Endothelial cell of umbilical vein (primary cell): Measurements from ENCODE around the gene TMPRSS12.

ENCODE experiments used
- GATA2 ChIP-seq: IDR thresholded peaks from 2 replicates; pipeline ENCODE4 v1.7.0; 2011; ENCODE audit warnings: low read depth, mild to moderate bottlenecking, moderate library complexity, mixed read lengths, low read length; ENCODE audit not compliant: insufficient read length, insufficient read depth
- MAX ChIP-seq: IDR thresholded peaks from 2 replicates; pipeline ENCODE4 v1.6.1; 2011; ENCODE audit not compliant: insufficient read depth, insufficient read length
- MYC ChIP-seq: IDR thresholded peaks from one replicate; pipeline ENCODE4 v1.6.1; 2011; ENCODE audit warnings: mild to moderate bottlenecking, low read depth, low read length
- POLR2A ChIP-seq: IDR thresholded peaks from 2 replicates; pipeline ENCODE4 v1.6.1; 2012; ENCODE audit warnings: low read depth, mild to moderate bottlenecking, control low read depth, low read length
- TF ChIP-seq, protein P1 (sequence below), 2 donors: IDR thresholded peaks; 1 replicate in 1 of 2; 2 replicates in 1 of 2; pipeline ENCODE4 v1.5.1; 2011; ENCODE audit warnings: low read length in 2 of 2, mild to moderate bottlenecking in 2 of 2, moderate library complexity in 2 of 2, control low read depth in 1 of 2, inconsistent platforms in 1 of 2, low read depth in 1 of 2; ENCODE audit not compliant: insufficient read depth in 1 of 2; ENCODE audit errors: extremely low read depth in 1 of 2

DNA sequence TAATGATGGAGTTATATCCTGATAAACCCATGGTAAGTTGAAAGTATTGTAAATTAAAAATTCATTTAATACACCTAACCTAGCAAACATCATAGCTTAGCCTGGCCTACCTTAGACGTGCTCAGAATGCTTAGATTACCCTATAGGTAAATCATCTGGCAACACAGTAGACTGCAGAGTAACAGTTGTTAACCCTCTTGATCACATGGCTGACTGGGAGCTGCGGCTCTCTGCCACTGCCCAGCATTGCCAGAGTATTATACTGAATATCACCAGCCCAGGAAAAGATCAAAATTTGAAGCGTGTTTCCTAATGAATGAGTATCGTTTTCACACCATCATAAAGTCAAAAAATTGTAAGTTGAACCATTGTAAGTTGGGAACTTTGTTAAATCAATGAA is 17.8 kb upstream of the TMPRSS12 start:
- no peak for TF ChIP-seq POLR2A
- TF ChIP-seq, protein P1, sequence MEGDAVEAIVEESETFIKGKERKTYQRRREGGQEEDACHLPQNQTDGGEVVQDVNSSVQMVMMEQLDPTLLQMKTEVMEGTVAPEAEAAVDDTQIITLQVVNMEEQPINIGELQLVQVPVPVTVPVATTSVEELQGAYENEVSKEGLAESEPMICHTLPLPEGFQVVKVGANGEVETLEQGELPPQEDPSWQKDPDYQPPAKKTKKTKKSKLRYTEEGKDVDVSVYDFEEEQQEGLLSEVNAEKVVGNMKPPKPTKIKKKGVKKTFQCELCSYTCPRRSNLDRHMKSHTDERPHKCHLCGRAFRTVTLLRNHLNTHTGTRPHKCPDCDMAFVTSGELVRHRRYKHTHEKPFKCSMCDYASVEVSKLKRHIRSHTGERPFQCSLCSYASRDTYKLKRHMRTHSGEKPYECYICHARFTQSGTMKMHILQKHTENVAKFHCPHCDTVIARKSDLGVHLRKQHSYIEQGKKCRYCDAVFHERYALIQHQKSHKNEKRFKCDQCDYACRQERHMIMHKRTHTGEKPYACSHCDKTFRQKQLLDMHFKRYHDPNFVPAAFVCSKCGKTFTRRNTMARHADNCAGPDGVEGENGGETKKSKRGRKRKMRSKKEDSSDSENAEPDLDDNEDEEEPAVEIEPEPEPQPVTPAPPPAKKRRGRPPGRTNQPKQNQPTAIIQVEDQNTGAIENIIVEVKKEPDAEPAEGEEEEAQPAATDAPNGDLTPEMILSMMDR (IDR thresholded peaks at IDR 0.05; ENCODE audit: extremely low read depth in 1 of 2, insufficient read depth in 1 of 2, low read depth in 1 of 2, low read length in 2 of 2) = no peak
- no peak for TF ChIP-seq MAX
- TF ChIP-seq MYC = no peak
- no peak for TF ChIP-seq GATA2
